HK-2 (cell line): ENCODE measurements around the gene ZNF236.

Source experiments
- DNase-seq: peaks from one replicate; pipeline ENCODE4 v3.0.0-alpha.2; 2018; ENCODE audit not compliant: unreplicated experiment

Gene ZNF236

DNA sequence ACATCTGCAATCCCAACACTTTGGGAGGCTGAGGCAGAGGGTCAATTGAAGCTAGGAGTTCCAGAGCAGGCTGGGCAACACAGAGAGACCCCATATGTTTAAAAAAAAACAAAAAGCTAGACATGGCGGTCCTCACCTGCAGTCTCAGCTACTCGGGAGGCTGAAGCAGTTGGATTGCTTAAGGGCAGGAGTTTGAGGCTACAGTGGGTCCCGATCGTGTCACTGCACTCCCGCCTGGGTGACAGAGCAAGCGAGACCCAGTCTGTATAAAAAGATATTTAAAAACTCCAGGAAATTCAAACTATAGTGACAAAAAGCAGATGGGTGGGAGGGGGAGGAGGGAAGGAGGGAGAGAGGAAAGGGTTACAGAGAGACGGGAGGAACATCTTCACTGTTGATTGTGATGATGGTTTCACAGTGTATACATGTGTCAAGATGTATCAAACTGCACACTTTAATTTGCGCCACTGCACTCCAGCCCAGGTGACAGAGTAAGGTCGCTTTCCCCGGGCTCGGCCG is 942 bp upstream of the ZNF236 start:
- no peak for DNase-seq

GRCh38 chr18:76821875-76822505 is 367 bp upstream of the ZNF236 start:
- DNase-seq = peak; percentile 53

GRCh38 chr18:76823161-76823538 is 793 bp downstream of the ZNF236 start:
- no peak for DNase-seq

- no peak for DNase-seq
These were observed 1.2 kb downstream of the ZNF236 start for GRCh38 chr18:76823587-76824011.

DNA sequence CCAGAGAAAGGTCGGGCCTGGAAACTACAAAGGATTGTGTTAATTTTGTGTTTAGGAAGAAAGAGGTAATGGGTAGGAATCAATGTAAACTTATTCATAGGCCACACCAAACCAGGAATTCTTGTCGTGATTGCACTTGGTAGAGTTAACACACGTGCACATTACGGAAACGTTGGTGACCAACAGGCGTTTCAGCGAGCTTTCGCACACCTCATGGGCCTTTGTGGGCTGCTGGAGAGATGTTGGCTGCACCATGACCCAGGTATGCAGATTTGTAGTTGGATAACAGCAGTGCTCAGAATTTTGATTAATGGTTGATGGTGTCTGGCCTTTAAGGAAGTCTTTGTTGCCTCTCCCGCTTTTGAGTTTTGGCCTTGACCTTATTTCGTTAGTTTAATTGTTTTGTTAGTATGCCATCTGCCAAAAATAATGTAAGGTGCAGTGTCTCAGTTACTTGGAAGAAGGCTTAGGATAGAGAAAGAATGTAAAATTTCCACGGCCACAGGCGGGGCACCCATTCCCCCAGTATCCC is 1.9 kb downstream of the ZNF236 start:
- no peak for DNase-seq

DNA sequence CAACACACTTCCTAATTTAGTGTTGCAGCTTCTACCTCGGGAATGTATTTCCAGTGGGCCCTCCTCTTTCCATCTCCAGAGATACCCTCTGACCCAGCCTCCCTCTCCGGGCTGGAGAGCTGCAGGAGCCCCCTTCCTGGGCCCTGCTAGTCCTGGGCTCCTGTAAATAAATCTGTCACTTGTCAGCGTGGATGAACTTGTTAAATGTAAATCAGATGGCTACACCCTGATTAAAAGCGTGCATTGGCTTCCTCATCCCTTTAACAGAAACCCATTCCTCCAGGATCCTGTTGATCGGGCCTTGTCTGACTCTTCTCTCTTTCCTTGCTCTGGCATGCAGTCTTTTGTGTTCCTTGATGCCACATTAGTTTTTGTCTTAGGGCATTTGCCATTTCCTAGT is 2.4 kb downstream of the ZNF236 start:
- no peak for DNase-seq

DNA sequence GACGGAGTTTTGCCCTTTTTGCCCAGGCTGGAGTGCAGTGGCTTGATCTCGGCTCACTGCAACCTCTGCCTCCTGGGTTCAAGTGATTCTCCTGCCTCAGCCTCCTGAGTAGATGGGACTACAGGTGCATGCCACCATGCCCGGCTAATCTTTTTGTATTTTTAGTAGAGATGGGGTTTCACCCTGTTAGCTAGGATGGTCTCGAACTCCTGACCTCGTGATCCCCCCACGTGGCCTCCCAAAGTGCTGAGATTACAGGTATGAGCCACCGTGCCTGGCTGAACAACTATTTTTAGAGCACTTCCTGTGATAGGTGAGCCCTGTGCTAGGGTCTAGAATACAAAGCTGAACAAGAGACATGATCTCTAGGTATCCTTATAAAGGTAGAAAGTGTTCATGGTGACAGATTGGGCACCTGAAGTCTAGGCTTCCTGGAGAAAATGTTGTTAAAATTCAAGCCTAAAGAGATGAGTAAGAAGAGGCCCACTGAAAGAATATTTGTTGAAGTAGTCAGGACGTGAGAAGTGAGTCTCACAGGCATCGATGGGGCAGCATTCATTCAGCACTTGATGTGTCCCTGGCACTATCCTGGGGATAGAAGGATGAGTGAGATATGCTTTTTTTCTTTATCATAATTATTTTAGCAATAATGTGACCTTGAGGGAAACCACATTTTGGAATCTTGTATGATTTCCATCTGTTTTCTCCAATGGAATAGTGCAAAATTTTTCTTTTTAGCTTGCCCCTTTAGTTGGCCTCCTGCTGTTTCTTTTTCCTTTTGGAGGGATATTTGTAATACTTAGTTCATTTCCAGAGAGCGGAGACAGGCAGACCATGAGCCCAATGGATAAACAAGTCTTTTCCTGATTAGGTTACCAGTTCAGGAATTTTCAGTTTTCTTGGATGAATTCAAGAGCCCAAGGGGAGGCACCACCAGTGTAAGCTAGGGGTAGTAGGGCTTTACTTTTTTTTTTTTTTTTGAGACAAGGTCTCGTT is 5.1 kb downstream of the ZNF236 start:
- no peak for DNase-seq

DNA sequence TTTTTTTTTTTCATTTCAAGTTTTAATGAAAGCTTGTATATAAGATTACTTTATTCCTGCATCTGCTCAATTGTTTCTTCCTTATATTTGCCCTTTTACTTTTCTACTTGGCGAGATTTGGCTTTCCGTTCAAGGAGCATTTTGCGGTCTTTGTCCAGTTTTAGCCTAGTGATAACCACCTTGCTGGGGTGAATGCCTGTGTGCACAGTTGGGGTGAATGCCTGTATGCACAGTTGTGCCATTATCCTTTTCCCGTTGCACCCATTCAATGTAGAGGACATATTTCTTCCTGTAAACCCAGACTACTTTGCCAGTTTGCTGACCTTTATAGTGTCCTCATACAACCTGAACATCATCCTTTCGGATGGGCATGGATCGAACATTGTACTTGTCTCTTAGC is 12.0 kb downstream of the ZNF236 start:
- DNase-seq = no peak

GRCh38 chr18:76835380-76835779 is 13.0 kb downstream of the ZNF236 start:
- no peak for DNase-seq

DNA sequence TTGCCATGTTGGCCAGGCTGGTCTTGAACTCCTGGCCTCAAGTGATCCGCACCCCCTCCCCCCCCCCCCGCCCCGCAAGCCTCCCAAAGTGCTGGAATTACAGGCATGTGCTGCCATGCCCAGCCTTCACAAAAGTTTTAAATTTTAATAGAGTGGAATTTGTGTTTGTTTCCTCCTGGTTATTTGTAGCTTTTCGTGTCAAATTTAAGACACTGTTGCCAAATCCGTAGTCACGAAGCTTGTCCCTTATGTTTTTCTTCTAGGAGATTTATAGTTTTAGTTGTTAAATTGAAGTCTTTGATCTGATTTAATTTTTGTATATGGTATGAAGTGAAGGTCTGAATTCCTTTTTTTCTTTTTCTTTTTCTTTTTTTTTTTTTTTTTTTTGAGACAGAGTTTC is 14.7 kb downstream of the ZNF236 start:
- no peak for DNase-seq

DNA sequence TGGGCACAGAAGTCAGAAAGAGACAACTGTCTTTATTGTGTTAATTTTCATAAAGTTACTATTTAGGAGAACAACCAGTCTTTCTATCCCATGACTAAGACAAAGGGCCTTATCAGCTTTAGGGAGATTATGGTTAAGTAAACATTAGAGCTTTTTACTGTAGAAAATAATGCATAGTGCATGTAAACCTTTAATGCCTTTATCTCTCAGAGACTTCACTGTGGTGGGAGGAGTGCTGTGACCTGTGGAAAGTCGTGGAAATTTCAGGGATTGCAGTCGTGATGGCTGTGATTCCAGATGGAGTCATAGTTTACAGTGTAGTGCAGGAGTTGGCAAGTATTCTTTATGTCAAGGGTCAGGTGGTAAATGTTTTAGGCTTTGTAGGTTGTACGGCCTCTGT is 15.8 kb downstream of the ZNF236 start:
- no peak for DNase-seq

DNA sequence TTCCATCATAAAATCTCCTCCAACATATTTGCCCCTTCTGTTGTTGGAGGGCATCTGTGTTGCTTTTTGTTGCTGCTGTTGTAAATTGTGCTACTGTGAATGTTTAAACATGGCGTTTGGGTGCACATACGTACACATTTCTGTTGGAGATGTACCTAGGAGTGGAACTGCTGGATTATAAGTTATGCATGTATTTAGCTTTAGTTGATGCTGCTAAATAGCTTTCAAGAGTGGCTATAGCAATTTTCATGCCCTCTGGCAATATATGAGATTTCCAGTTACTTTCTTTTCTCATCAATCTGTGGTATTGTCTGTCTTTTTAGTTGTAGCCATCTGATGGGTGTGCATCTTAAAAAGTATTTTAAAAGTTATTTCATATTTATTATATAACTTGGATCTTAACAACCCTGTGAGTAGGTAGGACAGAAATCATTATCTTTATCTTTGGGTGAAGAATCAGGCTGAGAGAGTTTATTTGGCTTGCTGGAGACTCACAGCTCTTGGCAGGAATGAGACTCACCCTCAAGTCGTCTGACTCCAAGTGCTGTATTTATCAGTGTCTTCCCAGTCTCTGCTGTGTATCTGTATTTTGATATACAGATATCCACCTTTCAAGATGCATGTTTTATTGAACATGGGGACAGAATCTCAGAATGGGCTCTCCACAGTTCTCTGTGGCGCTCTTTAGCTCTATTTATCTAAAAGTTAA is 16.9 kb downstream of the ZNF236 start:
- no peak for DNase-seq

DNA sequence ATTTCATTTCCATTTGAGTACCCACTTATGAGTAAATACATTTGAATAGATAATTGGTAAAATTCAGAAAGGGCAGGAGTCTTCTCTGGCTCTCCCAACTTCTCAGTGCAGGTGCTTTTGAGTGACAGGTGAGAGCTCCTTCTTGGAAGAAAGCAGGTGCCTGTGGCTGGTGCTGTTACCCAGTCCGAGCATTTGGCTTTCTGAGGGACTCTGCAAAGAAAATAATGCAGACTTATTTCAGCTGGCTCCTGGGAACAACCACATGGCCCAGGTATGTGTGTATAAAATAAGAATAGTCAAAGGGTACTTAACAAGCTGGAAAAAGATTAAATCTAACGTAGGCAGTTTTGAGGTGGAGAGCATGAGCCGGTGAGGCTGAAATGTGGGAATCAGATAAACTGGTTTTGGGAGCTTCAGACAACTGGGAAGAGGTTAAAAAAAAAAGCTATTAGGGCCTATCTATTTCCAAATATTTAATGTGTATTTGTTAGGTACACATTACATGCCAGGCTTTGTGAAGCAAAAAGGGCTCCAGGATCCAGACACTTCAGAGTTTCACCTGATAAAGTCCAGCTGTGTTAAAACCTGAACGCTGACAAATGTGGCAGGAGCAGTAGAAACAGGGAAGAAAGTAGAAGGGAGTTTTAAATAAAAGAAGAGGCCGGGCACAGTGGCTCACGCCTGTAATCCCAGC is 20.6 kb downstream of the ZNF236 start:
- DNase-seq = no peak

DNA sequence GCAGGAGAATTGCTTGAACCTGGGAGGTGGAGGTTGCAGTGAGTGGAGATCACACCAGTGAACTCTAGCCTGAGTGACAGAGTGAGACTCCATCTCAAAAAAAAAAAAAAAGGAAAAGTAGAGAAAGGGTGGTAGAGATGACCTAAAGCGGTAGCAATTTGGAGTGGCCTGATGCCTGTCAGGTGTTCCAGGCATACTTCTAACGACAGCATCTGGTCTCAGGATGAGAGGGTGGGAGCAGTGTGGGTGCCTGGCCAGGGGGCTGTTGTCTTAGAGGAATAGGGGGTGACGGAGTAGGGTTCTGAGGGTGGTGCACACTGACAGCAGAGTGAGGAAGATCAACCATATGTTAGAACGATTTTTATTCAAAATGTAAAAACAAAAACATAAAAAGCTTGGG is 21.8 kb downstream of the ZNF236 start:
- DNase-seq = no peak

DNA sequence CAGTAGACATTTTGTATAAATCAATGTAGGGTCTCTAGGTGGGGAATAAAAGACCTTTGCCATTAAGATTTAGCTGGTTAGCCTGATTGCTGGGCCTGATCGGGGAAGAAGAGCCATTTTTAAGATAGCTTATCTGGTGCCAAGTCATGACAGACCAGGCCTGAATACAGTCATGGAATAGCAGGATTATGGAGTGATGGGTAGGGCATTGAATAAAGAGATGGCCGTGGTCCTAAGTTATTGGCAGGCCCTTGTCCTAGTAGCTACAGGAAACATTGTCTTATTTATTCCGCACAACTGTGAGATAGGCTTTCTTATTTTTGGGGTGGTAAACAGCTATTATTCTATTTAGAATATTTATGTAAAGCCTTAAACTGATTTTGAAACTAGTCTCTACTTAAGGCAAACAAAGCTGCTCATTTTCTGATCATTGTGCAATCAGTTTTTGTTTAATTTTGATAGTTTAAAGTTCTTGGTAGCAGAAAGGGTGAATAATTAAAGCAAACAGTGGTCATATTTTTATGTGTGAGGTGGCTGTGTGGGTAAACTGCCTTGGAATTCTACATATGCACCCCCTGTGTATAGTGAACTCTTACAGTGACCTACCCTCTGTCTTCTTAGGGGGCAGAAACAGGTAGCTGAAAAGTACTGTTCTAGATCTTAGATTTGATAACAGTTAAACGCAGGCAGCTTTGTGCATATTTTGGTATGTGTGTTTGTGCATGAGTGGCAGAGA is 22.6 kb downstream of the ZNF236 start:
- no peak for DNase-seq

DNA sequence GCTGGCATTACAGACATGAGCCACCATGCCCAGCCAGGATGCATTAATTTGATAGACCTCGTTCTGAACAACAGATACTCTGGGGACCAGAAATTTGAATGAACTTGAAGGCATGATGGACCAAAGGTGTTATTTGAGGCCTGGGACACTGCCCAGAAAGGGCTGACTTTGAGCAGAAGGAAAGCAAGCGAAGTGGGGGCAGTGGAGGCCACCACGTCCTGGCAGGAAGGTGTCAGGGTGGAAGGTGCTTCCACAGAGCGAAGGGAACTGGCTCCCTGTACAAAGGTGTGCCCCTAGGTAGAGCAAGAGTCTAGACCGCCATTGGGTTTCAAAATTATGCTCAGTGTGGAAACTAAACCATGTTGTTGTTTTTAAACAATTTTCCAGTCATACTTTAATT is 23.9 kb downstream of the ZNF236 start:
- no peak for DNase-seq

DNA sequence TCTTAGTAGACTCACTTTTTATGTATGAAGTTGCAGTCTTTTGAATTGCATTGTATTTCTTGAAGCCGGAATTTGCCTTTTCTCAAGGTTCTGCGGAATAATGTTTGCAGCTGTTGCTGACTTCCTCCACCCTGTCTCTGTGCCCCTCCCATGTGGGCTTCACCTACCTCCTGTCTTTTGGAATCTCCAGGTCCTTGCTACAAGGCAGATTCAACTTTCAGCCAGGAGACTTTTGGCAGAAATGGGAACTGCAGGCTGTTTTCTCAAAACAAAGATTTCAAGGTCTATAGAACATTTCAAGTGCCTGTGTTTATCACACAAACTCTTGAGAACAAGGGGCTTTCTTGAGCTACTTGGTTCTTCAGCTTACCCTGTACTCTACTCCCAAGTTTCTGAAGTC is 25.6 kb downstream of the ZNF236 start:
- no peak for DNase-seq

DNA sequence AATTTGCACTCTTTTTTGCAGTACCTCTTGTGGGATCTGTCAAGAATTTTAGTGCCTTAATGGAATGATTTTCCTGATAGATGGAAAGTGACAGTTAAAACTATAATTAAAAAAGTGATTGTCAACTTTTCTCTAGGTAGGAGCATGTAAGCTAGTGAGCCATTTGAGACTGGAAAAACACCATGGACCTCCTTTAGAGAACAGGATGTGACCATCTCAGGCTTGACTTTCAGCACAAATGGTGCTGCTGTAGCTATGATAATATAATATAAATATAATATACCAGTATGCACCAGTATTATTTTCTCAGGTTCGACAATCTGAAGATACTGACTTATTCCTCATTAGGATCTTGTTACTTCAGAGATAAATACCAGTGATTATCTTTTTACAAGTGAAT is 27.8 kb downstream of the ZNF236 start:
- DNase-seq = no peak

GRCh38 chr18:76855594-76855993 is 33.2 kb downstream of the ZNF236 start:
- no peak for DNase-seq

GRCh38 chr18:76857476-76857875 is 35.1 kb downstream of the ZNF236 start:
- DNase-seq = no peak
